ENCODE results near the gene RRAGD.

DNA sequence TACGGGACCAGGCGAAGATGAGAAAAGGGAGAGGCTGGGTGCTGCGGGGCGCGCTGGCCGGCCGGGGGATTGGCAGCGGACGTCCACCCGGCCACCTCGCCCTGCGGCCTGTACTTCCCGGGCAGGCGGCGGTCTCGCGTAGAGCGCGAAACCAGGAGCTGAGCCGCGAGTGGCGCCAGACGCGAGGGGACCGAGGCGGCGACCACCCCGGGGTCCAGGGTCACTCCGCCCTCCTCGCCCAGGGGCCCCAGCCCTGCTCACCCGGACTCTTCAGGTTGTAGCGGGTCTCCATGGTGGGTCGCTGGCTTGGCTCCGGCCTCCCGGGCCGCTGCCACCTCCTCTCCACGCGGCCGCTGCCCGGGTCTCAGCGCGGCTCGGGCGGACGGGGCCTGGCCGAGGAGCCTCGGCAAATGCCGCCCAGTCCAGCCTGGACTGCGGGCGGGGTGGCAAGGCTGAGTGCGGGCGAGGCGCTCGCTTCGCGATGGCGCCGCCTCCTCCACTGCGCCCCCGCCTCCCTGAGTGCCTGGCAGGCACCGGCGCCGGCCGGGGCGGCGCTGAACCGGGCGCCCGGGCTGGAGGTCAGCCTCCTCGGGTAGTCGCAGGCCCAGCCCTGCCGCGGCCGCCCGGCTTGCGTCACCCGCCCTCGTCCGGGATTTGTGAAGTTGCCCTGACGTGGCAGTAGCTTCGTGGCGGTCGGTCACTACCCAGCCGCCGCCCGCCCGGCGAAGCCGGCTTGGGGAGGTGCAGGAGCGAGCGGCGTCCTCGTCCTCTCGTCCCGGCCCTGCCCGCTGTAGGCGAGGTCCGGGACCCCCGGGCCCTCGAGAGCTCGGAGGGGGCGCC, 59.6 kb downstream of the RRAGD start, which contains the start of gene UBE2J1:
- TF ChIP-seq, protein P1, sequence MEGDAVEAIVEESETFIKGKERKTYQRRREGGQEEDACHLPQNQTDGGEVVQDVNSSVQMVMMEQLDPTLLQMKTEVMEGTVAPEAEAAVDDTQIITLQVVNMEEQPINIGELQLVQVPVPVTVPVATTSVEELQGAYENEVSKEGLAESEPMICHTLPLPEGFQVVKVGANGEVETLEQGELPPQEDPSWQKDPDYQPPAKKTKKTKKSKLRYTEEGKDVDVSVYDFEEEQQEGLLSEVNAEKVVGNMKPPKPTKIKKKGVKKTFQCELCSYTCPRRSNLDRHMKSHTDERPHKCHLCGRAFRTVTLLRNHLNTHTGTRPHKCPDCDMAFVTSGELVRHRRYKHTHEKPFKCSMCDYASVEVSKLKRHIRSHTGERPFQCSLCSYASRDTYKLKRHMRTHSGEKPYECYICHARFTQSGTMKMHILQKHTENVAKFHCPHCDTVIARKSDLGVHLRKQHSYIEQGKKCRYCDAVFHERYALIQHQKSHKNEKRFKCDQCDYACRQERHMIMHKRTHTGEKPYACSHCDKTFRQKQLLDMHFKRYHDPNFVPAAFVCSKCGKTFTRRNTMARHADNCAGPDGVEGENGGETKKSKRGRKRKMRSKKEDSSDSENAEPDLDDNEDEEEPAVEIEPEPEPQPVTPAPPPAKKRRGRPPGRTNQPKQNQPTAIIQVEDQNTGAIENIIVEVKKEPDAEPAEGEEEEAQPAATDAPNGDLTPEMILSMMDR (IDR thresholded peaks at IDR 0.05), result no peak
- peak; percentile 93 for TF ChIP-seq POLR2A (IDR thresholded peaks at IDR 0.05)
- TF ChIP-seq POLR2AphosphoS5 (IDR thresholded peaks at IDR 0.05), result peak; percentile 48

All from prostate gland (tissue), 2 donors.